Measurements from ENCODE around the gene RAB13. TPM values are rescaled to one million over a fixed set of nuclear protein-coding genes. Genes with fewer than 3 reads are reported as not detected.

Gene RAB13
- total and polyA plus RNA-seq, 9 donors: 21.5 to 109 (median 85.1) TPM

GRCh38 chr1:153936011-153936802 is 49.9 kb downstream of the RAB13 start:
- no peaks in the 10 kb centered on the region for H3K27me3 ChIP-seq (ENCODE audit: control insufficient read depth, insufficient read depth, low read length)
- DNase-seq: no peak
- no peak overlapping the region for H3K27ac ChIP-seq (ENCODE audit: low read length)
- no peaks in the 10 kb centered on the region for H3K4me1 ChIP-seq (ENCODE audit: control insufficient read depth, insufficient read depth, low read length)
- no peak overlapping the region for H3K4me3 ChIP-seq (ENCODE audit: low read length)
- WGBS (ENCODE audit: insufficient coverage): 93% methylated on average over 9 of the region's 12 CpGs
- no peaks in the 10 kb centered on the region for H3K9me3 ChIP-seq (replicated peaks; ENCODE audit: control insufficient read depth, low read depth, low read length)
- peaks cover 86% of the 10 kb centered on the region for H3K36me3 ChIP-seq (ENCODE audit: control insufficient read depth, insufficient read depth, low read length)

DNA sequence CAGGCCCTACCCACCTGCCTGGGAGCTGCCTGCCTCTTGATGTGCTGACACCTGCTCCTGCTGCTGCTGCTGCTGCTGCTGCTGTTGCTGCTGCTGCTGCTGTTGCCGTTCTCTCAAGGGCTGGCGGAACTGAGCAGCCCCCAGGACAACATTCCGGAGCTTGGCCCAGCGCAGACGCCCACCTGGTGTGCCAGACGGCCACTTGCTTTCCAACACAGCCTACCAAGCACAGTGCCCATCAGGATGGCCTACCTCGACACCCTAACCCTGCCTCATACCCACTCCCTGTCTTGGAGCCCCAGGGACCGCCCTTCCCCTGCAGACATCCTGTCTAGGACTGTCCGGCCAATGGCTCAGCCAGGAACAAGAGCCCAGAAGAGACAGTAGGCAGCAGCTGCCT is 51.4 kb downstream of the RAB13 start:
- no peaks in the 10 kb centered on the region for H3K4me1 ChIP-seq (ENCODE audit: control insufficient read depth, insufficient read depth, low read length)
- no peaks in the 10 kb centered on the region for H3K27me3 ChIP-seq (ENCODE audit: control insufficient read depth, insufficient read depth, low read length)
- H3K4me3 ChIP-seq (ENCODE audit: low read length): no peak overlapping the region
- H3K9me3 ChIP-seq (replicated peaks; ENCODE audit: control insufficient read depth, low read depth, low read length): no peaks in the 10 kb centered on the region
- WGBS (ENCODE audit: insufficient coverage): 89% methylated on average over 6 of the region's 9 CpGs
- DNase-seq: no peak
- H3K36me3 ChIP-seq (ENCODE audit: control insufficient read depth, insufficient read depth, low read length): peaks cover 85% of the 10 kb centered on the region
- H3K27ac ChIP-seq (ENCODE audit: low read length): no peak overlapping the region

- no peak overlapping the region for H3K27ac ChIP-seq (ENCODE audit: low read length)
- no peaks in the 10 kb centered on the region for H3K9me3 ChIP-seq (replicated peaks; ENCODE audit: control insufficient read depth, low read depth, low read length)
- H3K4me3 ChIP-seq (ENCODE audit: low read length): no peak overlapping the region
- 95% methylated on average over 4 of the region's 11 CpGs for WGBS (ENCODE audit: insufficient coverage)
- no peaks in the 10 kb centered on the region for H3K4me1 ChIP-seq (ENCODE audit: control insufficient read depth, insufficient read depth, low read length)
- H3K36me3 ChIP-seq (ENCODE audit: control insufficient read depth, insufficient read depth, low read length): peaks cover 78% of the 10 kb centered on the region
- DNase-seq: no peak
- H3K27me3 ChIP-seq (ENCODE audit: control insufficient read depth, insufficient read depth, low read length): no peaks in the 10 kb centered on the region
Measured at GRCh38 chr1:153933955-153934354, 52.2 kb downstream of the RAB13 start.

- H3K36me3 ChIP-seq (ENCODE audit: control insufficient read depth, insufficient read depth, low read length): peaks cover 76% of the 10 kb centered on the region
- peaks cover 2% of the 10 kb centered on the region for H3K4me1 ChIP-seq (ENCODE audit: control insufficient read depth, insufficient read depth, low read length)
- no peaks in the 10 kb centered on the region for H3K27me3 ChIP-seq (ENCODE audit: control insufficient read depth, insufficient read depth, low read length)
- no peaks in the 10 kb centered on the region for H3K9me3 ChIP-seq (replicated peaks; ENCODE audit: control insufficient read depth, low read depth, low read length)
- H3K27ac ChIP-seq (ENCODE audit: low read length): no peak overlapping the region
- no peak overlapping the region for H3K4me3 ChIP-seq (ENCODE audit: low read length)
- no peak for DNase-seq
- WGBS (ENCODE audit: insufficient coverage): 87% methylated on average over 11 of the region's 14 CpGs
Measured at GRCh38 chr1:153933430-153933829, 52.7 kb downstream of the RAB13 start.

DNA sequence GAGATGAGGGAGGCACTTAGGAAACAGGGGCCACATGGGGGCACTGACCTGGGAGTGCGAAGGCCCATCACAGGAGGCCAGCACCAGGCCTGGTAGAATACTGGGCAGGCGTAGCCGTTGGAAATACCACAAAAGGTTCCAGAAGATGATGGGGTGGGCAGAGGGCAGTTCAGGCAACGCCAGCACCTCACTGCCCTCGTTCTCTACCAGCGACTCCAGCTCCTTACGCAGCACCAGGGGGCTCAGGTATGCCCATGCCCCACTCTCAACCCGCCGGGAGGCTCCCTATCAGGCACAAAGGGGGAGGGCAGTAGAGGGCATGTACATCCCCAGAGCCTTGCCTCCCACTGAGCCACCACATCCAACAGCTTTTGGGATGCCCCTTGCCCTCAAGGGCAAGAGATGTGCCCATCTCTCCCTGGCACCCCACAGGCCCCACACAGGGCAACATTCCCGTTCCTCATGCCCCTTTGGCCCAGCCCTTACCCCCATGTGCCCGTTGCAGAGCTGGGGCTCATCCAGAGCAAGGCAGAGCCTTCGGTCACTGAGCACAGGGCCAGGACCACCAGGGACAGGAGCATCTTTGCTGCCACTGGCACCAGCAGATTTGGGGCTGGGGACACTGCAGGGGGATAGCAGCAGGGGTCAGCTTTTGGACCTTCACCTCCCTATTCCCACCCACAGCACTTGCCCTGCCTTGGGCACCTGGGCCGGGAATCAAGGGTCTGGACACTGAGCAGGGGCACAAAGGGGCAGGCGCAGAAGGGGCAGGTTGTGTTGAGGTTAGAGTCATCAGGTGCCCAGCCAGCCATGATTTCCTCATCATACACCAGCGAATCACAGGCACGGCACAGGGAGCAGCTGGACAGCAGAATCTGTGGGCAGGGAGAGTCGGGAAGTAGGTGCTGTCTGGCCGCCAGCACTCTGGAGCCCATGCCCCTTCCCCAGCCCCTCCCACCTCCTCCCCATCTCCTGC is 53.7 kb downstream of the RAB13 start:
- Histone ChIP-seq H3K9me3 (replicated peaks; ENCODE audit: control insufficient read depth, low read depth, low read length) (no peaks in the 10 kb centered on the region), H3K27me3 (ENCODE audit: control insufficient read depth, insufficient read depth, low read length) (no peaks in the 10 kb centered on the region), H3K36me3 (ENCODE audit: control insufficient read depth, insufficient read depth, low read length) (peaks cover 72% of the 10 kb centered on the region), H3K4me3 (ENCODE audit: low read length) (no peak overlapping the region), H3K27ac (ENCODE audit: low read length) (no peak overlapping the region), H3K4me1 (ENCODE audit: control insufficient read depth, insufficient read depth, low read length) (peaks cover 4% of the 10 kb centered on the region)
- DNase-seq: no peak
- WGBS (ENCODE audit: insufficient coverage): 90% methylated on average over 9 of the region's 18 CpGs

Other genes starting within 250 kb of the RAB13 start
- 24.2 TPM for gene SLC27A3, start 210.9 kb downstream of the RAB13 start, total RNA-seq
- 10 to 100 TPM; 17.7 to 32.7 (median 26.2) TPM for gene SLC27A3, start 210.9 kb downstream of the RAB13 start, polyA plus RNA-seq (ENCODE audit: insufficient read depth in 1 of 8, insufficient read length in 8 of 8, low replicate concordance in 1 of 8)
- gene GATAD2B, start 63.4 kb downstream of the RAB13 start, total RNA-seq: 8.8 TPM
- 10 to 100 TPM; 11.3 to 18.3 (median 14.2) TPM for gene GATAD2B, start 63.4 kb downstream of the RAB13 start, polyA plus RNA-seq (ENCODE audit: insufficient read depth in 1 of 8, insufficient read length in 8 of 8, low replicate concordance in 1 of 8)
- gene DENND4B, start 39.6 kb downstream of the RAB13 start, total RNA-seq: 11.8 TPM
- gene DENND4B, start 39.6 kb downstream of the RAB13 start, polyA plus RNA-seq (ENCODE audit: insufficient read depth in 1 of 8, insufficient read length in 8 of 8, low replicate concordance in 1 of 8): 10 to 100 TPM; 21.7 to 35.7 (median 31.2) TPM
- 7.0 TPM for gene CRTC2, start 27.7 kb downstream of the RAB13 start, total RNA-seq
- gene CRTC2, start 27.7 kb downstream of the RAB13 start, polyA plus RNA-seq (ENCODE audit: insufficient read depth in 1 of 8, insufficient read length in 8 of 8, low replicate concordance in 1 of 8): 10 to 100 TPM; 17.6 to 28.6 (median 22.5) TPM
- gene SLC39A1, start 22.8 kb downstream of the RAB13 start, total RNA-seq: 44.4 TPM
- 10 to 100 TPM; 33.0 to 59.2 (median 45.5) TPM for gene SLC39A1, start 22.8 kb downstream of the RAB13 start, polyA plus RNA-seq (ENCODE audit: insufficient read depth in 1 of 8, insufficient read length in 8 of 8, low replicate concordance in 1 of 8)
- 11.7 TPM for gene CREB3L4, start 18.4 kb downstream of the RAB13 start, total RNA-seq
- 10 to 100 TPM in 6 of 8 donors, 1 to 10 TPM in 2; 9.4 to 15.0 (median 11.9) TPM for gene CREB3L4, start 18.4 kb downstream of the RAB13 start, polyA plus RNA-seq (ENCODE audit: insufficient read depth in 1 of 8, insufficient read length in 8 of 8, low replicate concordance in 1 of 8)
- gene JTB, start 8.7 kb downstream of the RAB13 start, total RNA-seq: 105 TPM
- 10 to 100 TPM; 70.2 to 98.2 (median 85.0) TPM for gene JTB, start 8.7 kb downstream of the RAB13 start, polyA plus RNA-seq (ENCODE audit: insufficient read depth in 1 of 8, insufficient read length in 8 of 8, low replicate concordance in 1 of 8)
- 7,680 TPM for gene RPS27, start 4.4 kb upstream of the RAB13 start, total RNA-seq
- 1,000 to 10,000 TPM; 3,165 to 4,385 (median 3,796) TPM for gene RPS27, start 4.4 kb upstream of the RAB13 start, polyA plus RNA-seq (ENCODE audit: insufficient read depth in 1 of 8, insufficient read length in 8 of 8, low replicate concordance in 1 of 8)
- gene NUP210L, start 168.7 kb upstream of the RAB13 start, total RNA-seq: 0.04 TPM
- gene NUP210L, start 168.7 kb upstream of the RAB13 start, polyA plus RNA-seq (ENCODE audit: insufficient read depth in 1 of 8, insufficient read length in 8 of 8, low replicate concordance in 1 of 8): under 1 TPM in 4 of 8 donors, not detected in 4; 0.04 to 0.19 (median 0.11) TPM
- gene TPM3, start 205.8 kb upstream of the RAB13 start, total RNA-seq: 281 TPM
- 1,000 to 10,000 TPM in 1 of 8 donors, 100 to 1,000 TPM in 7; 374 to 1,141 (median 473) TPM for gene TPM3, start 205.8 kb upstream of the RAB13 start, polyA plus RNA-seq (ENCODE audit: insufficient read depth in 1 of 8, insufficient read length in 8 of 8, low replicate concordance in 1 of 8)
- gene CFAP141, start 220.0 kb upstream of the RAB13 start, total RNA-seq: not detected
- gene CFAP141, start 220.0 kb upstream of the RAB13 start, polyA plus RNA-seq (ENCODE audit: insufficient read depth in 1 of 8, insufficient read length in 8 of 8, low replicate concordance in 1 of 8): under 1 TPM in 1 of 8 donors, not detected in 7; 0.33 TPM
- 42.7 TPM for gene UBAP2L, start 234.6 kb upstream of the RAB13 start, total RNA-seq
- gene UBAP2L, start 234.6 kb upstream of the RAB13 start, polyA plus RNA-seq (ENCODE audit: insufficient read depth in 1 of 8, insufficient read length in 8 of 8, low replicate concordance in 1 of 8): 100 to 1,000 TPM in 7 of 8 donors, 10 to 100 TPM in 1; 99.2 to 129 (median 107) TPM

All from muscle of leg (tissue), 11 donors.